ENCODE measurements around the gene EXOC4. TPM values are rescaled to one million over a fixed set of nuclear protein-coding genes. Genes with fewer than 3 reads are reported as not detected.

The EXOC4 gene
- total RNA-seq, 4 donors from 2014 or later = 82.4 to 204 (median 128) TPM

- no peak for DNase-seq
- no peaks in the 10 kb centered on the region for H3K36me3 ChIP-seq
- intact Hi-C loops (cut with DNase I; ENCODE audit: low total_unique reads) (no loop called here), in situ Hi-C loops (cut with MboI; ENCODE audit: low pct_ligation_motif_present in 1 of 4, low pct_unique_long_range_greater_than_20kb in 1 of 4, low sequenced_read_pairs in 3 of 4) (no loop called here)
- no peak overlapping the region for H3K4me3 ChIP-seq
- H3K27me3 ChIP-seq = no peaks in the 10 kb centered on the region
- H3K9me3 ChIP-seq = no peaks in the 10 kb centered on the region
- H3K27ac ChIP-seq = no peak overlapping the region
- H3K4me1 ChIP-seq = no peaks in the 10 kb centered on the region
- TF ChIP-seq POLR2A (IDR thresholded peaks at IDR 0.05) (no peak), POLR2AphosphoS5 (IDR thresholded peaks at IDR 0.05) (no peak), EP300 (IDR thresholded peaks at IDR 0.05; ENCODE audit: low read depth) (no peak)
Measured at GRCh38 chr7:134041477-134041876, 788.6 kb downstream of the EXOC4 start.

- no peaks in the 10 kb centered on the region for H3K36me3 ChIP-seq
- H3K4me1 ChIP-seq = no peaks in the 10 kb centered on the region
- H3K27ac ChIP-seq = no peak overlapping the region
- 55 to 73% methylated on average over 4 of the region's 4 CpGs for WGBS, 2 donors (ENCODE audit: low coverage in 1 of 2)
- DNase-seq = no peak
- H3K4me3 ChIP-seq = no peak overlapping the region
- H3K9me3 ChIP-seq = no peaks in the 10 kb centered on the region
- TF ChIP-seq, protein P1, sequence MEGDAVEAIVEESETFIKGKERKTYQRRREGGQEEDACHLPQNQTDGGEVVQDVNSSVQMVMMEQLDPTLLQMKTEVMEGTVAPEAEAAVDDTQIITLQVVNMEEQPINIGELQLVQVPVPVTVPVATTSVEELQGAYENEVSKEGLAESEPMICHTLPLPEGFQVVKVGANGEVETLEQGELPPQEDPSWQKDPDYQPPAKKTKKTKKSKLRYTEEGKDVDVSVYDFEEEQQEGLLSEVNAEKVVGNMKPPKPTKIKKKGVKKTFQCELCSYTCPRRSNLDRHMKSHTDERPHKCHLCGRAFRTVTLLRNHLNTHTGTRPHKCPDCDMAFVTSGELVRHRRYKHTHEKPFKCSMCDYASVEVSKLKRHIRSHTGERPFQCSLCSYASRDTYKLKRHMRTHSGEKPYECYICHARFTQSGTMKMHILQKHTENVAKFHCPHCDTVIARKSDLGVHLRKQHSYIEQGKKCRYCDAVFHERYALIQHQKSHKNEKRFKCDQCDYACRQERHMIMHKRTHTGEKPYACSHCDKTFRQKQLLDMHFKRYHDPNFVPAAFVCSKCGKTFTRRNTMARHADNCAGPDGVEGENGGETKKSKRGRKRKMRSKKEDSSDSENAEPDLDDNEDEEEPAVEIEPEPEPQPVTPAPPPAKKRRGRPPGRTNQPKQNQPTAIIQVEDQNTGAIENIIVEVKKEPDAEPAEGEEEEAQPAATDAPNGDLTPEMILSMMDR (IDR thresholded peaks at IDR 0.05) = no peak
- TF ChIP-seq POLR2A (IDR thresholded peaks at IDR 0.05) = no peak
- no peak for TF ChIP-seq EP300 (IDR thresholded peaks at IDR 0.05; ENCODE audit: low read depth)
- TF ChIP-seq POLR2AphosphoS5 (IDR thresholded peaks at IDR 0.05) = no peak
- no peaks in the 10 kb centered on the region for H3K27me3 ChIP-seq
- in situ Hi-C loops (cut with MboI; ENCODE audit: low pct_ligation_motif_present in 1 of 4, low pct_unique_long_range_greater_than_20kb in 1 of 4, low sequenced_read_pairs in 3 of 4) = no loop called here
- intact Hi-C loops (cut with DNase I; ENCODE audit: low total_unique reads) = no loop called here
Measured at GRCh38 chr7:134042307-134042706, 789.4 kb downstream of the EXOC4 start.

DNA sequence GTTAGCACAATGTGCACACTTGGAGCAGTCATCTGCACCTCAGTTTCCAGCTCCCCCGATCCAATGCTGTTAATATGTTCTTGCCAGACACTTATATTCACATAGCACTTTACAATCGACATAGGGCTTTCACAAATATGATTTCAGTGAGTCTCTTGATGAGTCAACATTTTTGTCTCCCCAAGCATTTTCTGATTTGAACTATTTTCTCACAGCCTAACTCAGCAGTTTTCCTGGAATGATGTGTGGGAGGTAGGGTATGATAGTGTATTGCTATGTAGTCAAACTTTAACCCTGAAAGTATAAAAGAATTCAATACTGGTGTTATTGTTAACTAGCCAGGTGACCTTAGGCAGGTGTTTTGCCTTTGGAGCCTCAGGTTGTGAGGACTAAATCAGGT, 791.8 kb downstream of the EXOC4 start:
- Histone ChIP-seq H3K4me1 (no peaks in the 10 kb centered on the region), H3K27me3 (no peaks in the 10 kb centered on the region), H3K36me3 (no peaks in the 10 kb centered on the region), H3K9me3 (no peaks in the 10 kb centered on the region), H3K4me3 (no peak overlapping the region), H3K27ac (no peak overlapping the region)
- in situ Hi-C loops (cut with MboI; ENCODE audit: low pct_ligation_motif_present in 1 of 4, low pct_unique_long_range_greater_than_20kb in 1 of 4, low sequenced_read_pairs in 3 of 4) = no loop called here
- WGBS, 2 donors (ENCODE audit: low coverage in 1 of 2) = 79 to 82% methylated on average over 2 of the region's 2 CpGs
- DNase-seq = no peak
- intact Hi-C loops (cut with DNase I; ENCODE audit: low total_unique reads) = no loop called here
- TF ChIP-seq EP300 (IDR thresholded peaks at IDR 0.05; ENCODE audit: low read depth) (no peak), POLR2AphosphoS5 (IDR thresholded peaks at IDR 0.05) (no peak), POLR2A (IDR thresholded peaks at IDR 0.05) (no peak)
- TF ChIP-seq, protein P1 (IDR thresholded peaks at IDR 0.05) = no peak

GRCh38 chr7:134045716-134046115, 792.8 kb downstream of the EXOC4 start:
- in situ Hi-C loops (cut with MboI; ENCODE audit: low pct_ligation_motif_present in 1 of 4, low pct_unique_long_range_greater_than_20kb in 1 of 4, low sequenced_read_pairs in 3 of 4) = no loop called here

More at GRCh38 chr7:134045716-134046115, 792.8 kb downstream of the EXOC4 start:
- no peaks in the 10 kb centered on the region for H3K4me1 ChIP-seq
- H3K27ac ChIP-seq = no peak overlapping the region
- H3K9me3 ChIP-seq = no peaks in the 10 kb centered on the region
- H3K36me3 ChIP-seq = no peaks in the 10 kb centered on the region
- TF ChIP-seq, protein P1 (IDR thresholded peaks at IDR 0.05) = no peak
- TF ChIP-seq POLR2A (IDR thresholded peaks at IDR 0.05) = no peak
- no peak for TF ChIP-seq POLR2AphosphoS5 (IDR thresholded peaks at IDR 0.05)
- no peak for TF ChIP-seq EP300 (IDR thresholded peaks at IDR 0.05; ENCODE audit: low read depth)
- intact Hi-C loops (cut with DNase I; ENCODE audit: low total_unique reads) = no loop called here
- H3K4me3 ChIP-seq = no peak overlapping the region
- no peaks in the 10 kb centered on the region for H3K27me3 ChIP-seq
- 86 to 100% methylated on average over 3 to 4 of the region's 4 CpGs for WGBS, 2 donors (ENCODE audit: low coverage in 1 of 2)
- no peak for DNase-seq

All from transverse colon (tissue), 4 donors.